NOMO-1 (cell line): Measurements from ENCODE around the gene TRANK1.
"Not testable (repeated sequence)": the region's sequence is repeated elsewhere in the genome, so short reads cannot be mapped to it uniquely, and the experiment has no call there.

ENCODE experiments used
- DNase-seq, 2 experiments: peaks; one replicate each; lab custom pipeline; 2025; ENCODE audit not compliant: unreplicated experiment in 2 of 2; lab: John Stamatoyannopoulos, UW

Gene TRANK1

DNA sequence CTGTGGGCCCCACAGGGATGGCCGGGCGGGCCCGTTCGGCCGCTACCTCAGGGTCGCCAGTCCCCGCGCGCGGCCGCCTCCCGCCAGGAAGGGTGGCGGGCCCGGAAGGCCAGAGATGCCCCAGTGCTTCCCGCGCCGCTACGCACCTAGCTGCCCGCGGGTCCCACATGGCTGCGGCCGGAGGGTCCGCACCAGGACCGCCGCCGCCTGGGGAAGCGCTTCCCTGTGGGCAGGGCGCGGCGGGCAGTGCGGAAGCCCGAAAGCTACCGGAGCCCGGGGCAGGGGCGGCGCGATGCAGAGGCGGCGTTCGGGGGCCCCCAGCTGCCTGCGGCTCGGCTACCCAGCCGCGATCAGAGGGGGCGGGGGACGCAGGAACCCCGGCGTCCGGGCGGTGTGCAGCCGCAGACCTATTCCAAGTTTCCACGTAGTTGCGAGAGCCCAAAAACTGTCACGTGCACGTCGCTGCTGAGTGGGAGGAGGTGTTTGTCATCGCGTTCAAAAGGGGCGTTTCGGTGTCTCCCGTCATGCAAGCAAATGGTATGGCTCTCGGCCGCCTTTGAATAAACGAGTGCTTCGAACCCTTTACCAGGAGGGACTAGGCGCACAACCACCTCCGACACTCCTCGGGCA is at the start of gene TRANK1:
Gene TRANK1, minus strand, starts transcription at position 414 of the 630 bp plus-strand sequence. Its CDS starts 245 bp downstream, at position 169.
- DNase-seq: peak; percentile 46 to 64

DNA sequence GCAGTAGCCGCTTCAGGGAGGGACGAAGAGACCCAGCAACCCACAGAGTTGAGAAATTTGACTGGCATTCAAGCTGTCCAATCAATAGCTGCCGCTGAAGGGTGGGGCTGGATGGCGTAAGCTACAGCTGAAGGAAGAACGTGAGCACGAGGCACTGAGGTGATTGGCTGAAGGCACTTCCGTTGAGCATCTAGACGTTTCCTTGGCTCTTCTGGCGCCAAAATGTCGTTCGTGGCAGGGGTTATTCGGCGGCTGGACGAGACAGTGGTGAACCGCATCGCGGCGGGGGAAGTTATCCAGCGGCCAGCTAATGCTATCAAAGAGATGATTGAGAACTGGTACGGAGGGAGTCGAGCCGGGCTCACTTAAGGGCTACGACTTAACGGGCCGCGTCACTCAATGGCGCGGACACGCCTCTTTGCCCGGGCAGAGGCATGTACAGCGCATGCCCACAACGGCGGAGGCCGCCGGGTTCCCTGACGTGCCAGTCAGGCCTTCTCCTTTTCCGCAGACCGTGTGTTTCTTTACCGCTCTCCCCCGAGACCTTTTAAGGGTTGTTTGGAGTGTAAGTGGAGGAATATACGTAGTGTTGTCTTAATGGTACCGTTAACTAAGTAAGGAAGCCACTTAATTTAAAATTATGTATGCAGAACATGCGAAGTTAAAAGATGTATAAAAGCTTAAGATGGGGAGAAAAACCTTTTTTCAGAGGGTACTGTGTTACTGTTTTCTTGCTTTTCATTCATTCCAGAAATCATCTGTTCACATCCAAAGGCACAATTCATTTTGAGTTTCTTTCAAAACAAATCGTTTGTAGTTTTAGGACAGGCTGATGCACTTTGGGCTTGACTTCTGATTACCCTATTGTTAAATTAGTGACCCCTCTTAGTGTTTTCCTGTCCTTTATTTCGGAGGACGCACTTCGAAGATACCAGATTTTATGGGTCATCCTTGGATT is 48.8 kb upstream of the TRANK1 start, which contains the start of gene MLH1:
Gene MLH1, plus strand, starts transcription at position 193 of the 958 bp plus-strand sequence. Its CDS starts 30 bp downstream, at position 223.
- no peak for DNase-seq

GRCh38 chr3:36992806-36993325 is 48.0 kb upstream of the TRANK1 start, which contains the start of gene EPM2AIP1:
Gene EPM2AIP1, minus strand, starts transcription at chr3:36993131. Its CDS starts 54 bp downstream, at chr3:36993077.
- DNase-seq: no peak

- no peak for DNase-seq
Observed at GRCh38 chr3:36991923-36992805, 47.3 kb upstream of the TRANK1 start.

DNA sequence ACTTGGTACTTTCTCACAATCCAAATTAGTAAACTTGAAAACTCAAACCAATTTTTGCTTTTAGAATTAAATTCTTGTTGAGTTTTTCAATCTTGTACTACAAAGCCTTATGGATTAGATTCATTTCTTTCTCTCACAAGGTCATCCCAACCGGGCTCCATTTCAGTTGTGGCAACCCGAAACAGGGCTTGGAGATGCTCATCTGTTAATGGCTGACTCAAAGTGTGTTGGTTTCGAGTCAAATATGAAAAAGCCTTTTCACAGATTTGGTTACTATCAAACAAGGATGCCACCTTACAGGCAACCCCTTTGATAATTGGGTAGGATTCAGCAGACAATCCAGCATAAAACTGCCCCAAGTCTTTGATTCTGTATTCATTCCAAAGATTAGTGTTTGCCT is 46.3 kb upstream of the TRANK1 start:
- DNase-seq: no peak

GRCh38 chr3:36989568-36989967 is 44.7 kb upstream of the TRANK1 start:
- no peak for DNase-seq

- DNase-seq: no peak
Observed at GRCh38 chr3:36989005-36989404, 44.2 kb upstream of the TRANK1 start.

DNA sequence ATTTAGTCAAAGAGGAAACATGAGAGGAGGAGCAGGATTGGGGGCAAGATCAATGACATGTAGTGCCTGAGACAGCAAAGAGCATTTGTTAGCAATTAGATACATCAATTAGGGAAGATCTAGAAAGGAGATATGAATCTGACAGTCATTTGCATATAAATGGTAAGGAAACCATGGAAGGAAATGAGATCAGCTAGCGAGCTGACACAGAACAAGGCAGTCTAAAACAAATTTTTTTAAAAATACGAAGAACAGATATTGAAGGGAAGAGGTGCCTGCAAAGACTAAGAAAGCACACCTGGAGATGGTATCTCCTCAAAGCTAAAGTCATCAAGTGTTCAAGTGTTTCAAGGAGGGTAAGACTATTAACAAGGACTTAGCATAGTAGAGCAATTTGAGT is 43.5 kb upstream of the TRANK1 start:
- no peak for DNase-seq

- DNase-seq: no peak
Observed at GRCh38 chr3:36981006-36981405, 36.2 kb upstream of the TRANK1 start.

DNA sequence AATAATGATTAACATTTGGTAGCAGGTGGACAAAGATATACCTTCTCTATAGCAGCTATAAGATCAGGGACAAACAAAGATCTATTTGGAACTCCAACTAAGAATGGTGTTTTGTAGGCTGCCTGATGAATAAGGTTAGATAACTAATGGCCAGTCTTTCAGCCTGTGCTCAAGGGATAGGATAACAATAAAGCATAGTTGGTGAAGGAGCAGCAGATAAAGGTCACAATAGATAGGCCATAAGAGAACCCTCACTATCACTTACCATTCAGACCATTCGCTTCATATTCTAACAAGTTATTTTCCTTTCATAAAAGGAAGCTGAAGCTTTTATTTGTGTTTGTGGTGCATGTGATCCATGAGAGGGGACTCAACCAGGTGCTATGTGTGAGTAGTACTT is 28.3 kb upstream of the TRANK1 start:
- DNase-seq: no peak

DNA sequence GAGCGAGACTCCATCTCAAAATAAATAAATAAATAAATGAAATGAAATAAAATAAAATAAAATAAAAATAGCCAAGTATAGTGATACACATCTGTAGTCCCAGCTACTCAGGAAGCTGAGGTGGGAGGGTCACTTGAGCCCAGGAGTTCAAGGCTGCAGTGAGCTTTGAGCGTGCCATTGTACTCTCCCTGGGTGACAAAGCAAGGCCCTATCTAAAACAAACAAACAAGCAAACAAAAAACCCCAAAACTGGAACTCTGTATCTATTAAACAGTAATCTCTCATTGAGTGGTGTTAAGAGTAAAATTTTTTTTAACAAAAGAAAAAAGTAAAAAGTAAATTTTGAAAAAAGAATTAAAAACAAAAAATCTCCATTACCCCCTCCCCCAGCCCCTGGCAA is 27.3 kb upstream of the TRANK1 start:
- no peak for DNase-seq

DNA sequence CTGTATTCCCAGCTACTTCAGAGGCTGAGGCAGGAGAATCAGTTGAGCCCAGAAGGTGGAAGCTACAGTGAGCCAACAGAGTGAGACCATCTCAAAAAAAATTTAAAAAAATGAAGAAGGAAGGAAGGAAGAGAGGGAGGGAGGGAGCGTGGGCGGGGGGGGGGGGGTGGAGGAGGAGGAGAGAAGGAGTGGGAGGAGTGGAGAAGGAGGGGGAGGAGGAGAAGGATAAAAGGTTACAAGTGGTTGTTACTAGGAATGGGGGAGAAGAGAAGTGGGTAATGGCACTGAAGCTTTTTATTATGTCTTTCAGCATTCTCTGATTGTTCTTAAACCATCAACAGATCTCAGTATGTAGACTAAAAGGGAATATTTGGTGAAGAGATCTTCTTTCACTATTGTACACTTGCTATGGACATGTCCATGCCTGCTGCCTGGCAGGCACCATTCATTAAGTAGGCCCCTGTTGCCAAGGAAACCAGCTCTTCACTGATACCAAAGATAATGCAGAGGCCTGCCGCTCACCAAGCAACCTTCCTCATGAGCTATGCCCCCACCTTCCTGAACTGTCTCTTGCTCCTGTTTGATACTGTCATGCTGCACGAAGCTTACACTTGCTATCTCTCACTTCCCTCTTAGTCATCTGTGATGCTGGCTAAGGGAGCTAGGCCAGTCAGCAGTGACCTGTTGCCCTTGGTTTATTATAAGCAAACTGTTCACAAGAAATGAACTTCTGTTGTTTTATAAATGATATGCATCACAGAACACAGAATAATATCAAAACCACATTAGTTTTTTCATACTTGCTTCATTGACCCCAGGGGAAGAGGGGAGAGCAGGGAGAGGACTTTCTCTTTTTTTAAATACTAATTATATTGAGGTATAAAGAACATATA is 24.9 kb upstream of the TRANK1 start:
- DNase-seq: peak; percentile 70 to 91

DNA sequence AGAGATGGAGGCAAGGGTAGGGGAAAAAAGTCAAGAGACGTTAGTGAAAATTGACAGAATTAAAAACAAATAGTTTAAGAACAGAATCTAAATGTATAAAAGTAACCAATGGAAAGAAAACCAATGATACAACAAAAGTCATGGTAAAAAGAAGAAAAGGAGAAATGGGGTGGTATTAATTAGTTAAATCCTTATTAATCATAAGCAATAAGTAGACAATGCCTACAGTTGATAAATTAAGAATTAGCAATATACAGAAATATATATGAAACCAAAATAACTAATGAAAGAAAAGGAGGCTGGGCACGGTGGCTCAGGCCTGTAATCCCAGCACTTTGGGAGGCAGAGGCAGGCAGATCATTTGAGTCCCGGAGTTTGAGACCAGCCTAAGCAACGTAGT is 24.2 kb upstream of the TRANK1 start:
- no peak for DNase-seq

GRCh38 chr3:36965440-36965839 is 20.6 kb upstream of the TRANK1 start:
- DNase-seq: no peak

DNA sequence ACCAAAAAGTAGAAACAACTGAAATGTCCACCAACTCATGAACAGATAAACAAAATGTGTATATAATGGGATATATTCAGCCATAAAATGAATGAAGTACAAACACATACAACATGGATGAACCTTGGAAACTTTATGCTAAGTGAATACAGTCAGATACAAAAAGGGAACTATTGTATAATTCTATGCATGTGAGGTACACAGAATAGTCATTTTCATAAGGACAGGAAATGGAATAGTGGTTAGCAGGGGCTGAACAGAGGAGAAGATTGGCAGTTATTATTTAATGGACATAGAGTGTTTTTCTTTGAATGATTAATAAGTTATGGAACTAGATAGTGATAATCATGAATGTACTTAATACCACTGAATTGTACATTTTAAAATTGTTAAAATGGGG is 20.0 kb upstream of the TRANK1 start:
- DNase-seq: peak in 1 of 2 experiments; percentile 22

DNA sequence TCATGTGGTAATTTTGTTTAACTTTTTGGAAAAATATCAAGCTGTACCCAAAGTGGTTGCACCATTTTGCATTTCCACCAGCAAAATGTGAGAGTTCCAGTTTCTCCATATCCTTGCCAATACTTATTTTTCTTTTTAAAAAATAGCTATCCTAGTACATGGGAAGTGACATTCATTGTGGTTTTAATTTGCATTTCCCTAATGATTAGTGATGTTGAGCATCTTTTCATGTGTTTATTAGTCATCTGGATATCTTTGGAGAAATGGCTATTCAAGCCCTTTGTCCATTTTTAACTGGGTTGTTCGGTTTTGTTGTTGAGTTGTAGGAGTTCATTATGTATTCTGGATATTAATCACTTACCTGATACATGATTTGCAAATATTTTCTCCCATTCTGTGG is 19.5 kb upstream of the TRANK1 start:
- no peak for DNase-seq

- DNase-seq: not testable (repeated sequence)
Observed at GRCh38 chr3:36963008-36963407, 18.2 kb upstream of the TRANK1 start.

- DNase-seq: no peak
Observed at GRCh38 chr3:36960502-36960901, 15.6 kb upstream of the TRANK1 start.

GRCh38 chr3:36959821-36960220 is 15.0 kb upstream of the TRANK1 start:
- no peak for DNase-seq
